Stimulated activated naive B cell treated with anti-CD40 and anti-IgM and Interleukin-4, amounts not matched to agents 10 μg/mL and 1 μg/mL and 100 μg/mL, for 72 hours (primary cell): Measurements from ENCODE around the gene NLRC5.

Experiments
- ATAC-seq, 2 donors: fragments of 150-1000 bp; cut with Tn5 transposase; replicated peaks; 2 replicates each; pipeline ENCODE4 v1.10.0; 2021; ENCODE audit warnings: moderate library complexity in 1 of 2
- DNase-seq: peaks from one replicate; pipeline ENCODE4 v3.0.0; 2021
- H3K27ac Mint-ChIP-seq: one replicate; pipeline ENCODE4 v1.8.0; 2022; ENCODE audit warnings: mild to moderate bottlenecking, mixed read lengths
- H3K27me3 Mint-ChIP-seq, 2 donors: one replicate each; pipeline ENCODE4 v1.8.0; 2022; ENCODE audit warnings: mixed read lengths in 2 of 2
- H3K36me3 Mint-ChIP-seq, 2 donors: one replicate each; pipeline ENCODE4 v1.8.0; 2022; ENCODE audit warnings: mixed read lengths in 2 of 2, mild to moderate bottlenecking in 1 of 2
- H3K4me1 Mint-ChIP-seq, 2 donors: one replicate each; pipeline ENCODE4 v1.8.0; 2022; ENCODE audit warnings: mixed read lengths in 2 of 2, mild to moderate bottlenecking in 1 of 2
- H3K4me3 Mint-ChIP-seq, 2 donors: one replicate each; pipeline ENCODE4 v1.8.0; 2022; ENCODE audit warnings: mild to moderate bottlenecking in 2 of 2, mixed read lengths in 2 of 2, moderate library complexity in 1 of 2
- H3K9me3 Mint-ChIP-seq, 2 donors: one replicate each; pipeline ENCODE4 v1.8.0; 2022; ENCODE audit warnings: mixed read lengths in 2 of 2, mild to moderate bottlenecking in 1 of 2

Gene NLRC5

GRCh38 chr16:57071831-57072582, 82.7 kb downstream of the NLRC5 start:
- Mint-ChIP-seq H3K36me3 (peaks cover 69 to 82% of the 10 kb centered on the region in 2 donors), H3K4me3 (peak overlapping the region; percentile 39 to 64), H3K27ac (peak overlapping the region; percentile 87), H3K27me3 (no peaks in the 10 kb centered on the region), H3K4me1 (peaks cover 40 to 58% of the 10 kb centered on the region in 2 donors), H3K9me3 (peaks cover 0 to 6% of the 10 kb centered on the region in 2 donors)
- ATAC-seq (peak; percentile 33 to 45), DNase-seq (no peak)

- Mint-ChIP-seq H3K27ac (peak overlapping the region; percentile 87), H3K27me3 (no peaks in the 10 kb centered on the region), H3K4me3 (no peak overlapping the region), H3K36me3 (peaks cover 70 to 81% of the 10 kb centered on the region in 2 donors), H3K4me1 (peaks cover 33 to 50% of the 10 kb centered on the region in 2 donors), H3K9me3 (peaks cover 0 to 6% of the 10 kb centered on the region in 2 donors)
- DNase-seq (no peak), ATAC-seq (no peak)
Observed at GRCh38 chr16:57072616-57073275, 83.4 kb downstream of the NLRC5 start.

GRCh38 chr16:57077714-57078113, 88.4 kb downstream of the NLRC5 start:
- H3K4me3 Mint-ChIP-seq: no peak overlapping the region
- ATAC-seq (no peak), DNase-seq (no peak)
- H3K9me3 Mint-ChIP-seq: no peaks in the 10 kb centered on the region
- peaks cover 58 to 61% of the 10 kb centered on the region in 2 donors for H3K36me3 Mint-ChIP-seq
- peaks cover 2 to 9% of the 10 kb centered on the region in 2 donors for H3K4me1 Mint-ChIP-seq
- H3K27me3 Mint-ChIP-seq: no peaks in the 10 kb centered on the region
- no peak overlapping the region for H3K27ac Mint-ChIP-seq

GRCh38 chr16:57081744-57082143, 92.4 kb downstream of the NLRC5 start:
- Mint-ChIP-seq H3K27me3 (no peaks in the 10 kb centered on the region), H3K4me1 (peaks cover 11 to 22% of the 10 kb centered on the region in 2 donors), H3K36me3 (peaks cover 35 to 40% of the 10 kb centered on the region in 2 donors), H3K27ac (no peak overlapping the region), H3K9me3 (no peaks in the 10 kb centered on the region), H3K4me3 (no peak overlapping the region)
- ATAC-seq: no peak
- no peak for DNase-seq

- Mint-ChIP-seq H3K27me3 (no peaks in the 10 kb centered on the region), H3K36me3 (peaks cover 29 to 33% of the 10 kb centered on the region in 2 donors), H3K4me3 (no peak overlapping the region), H3K9me3 (no peaks in the 10 kb centered on the region), H3K27ac (peak overlapping the region; percentile 69), H3K4me1 (peaks cover 11 to 22% of the 10 kb centered on the region in 2 donors)
- ATAC-seq (no peak), DNase-seq (no peak)
Observed at GRCh38 chr16:57082664-57083063, 93.3 kb downstream of the NLRC5 start.

- Mint-ChIP-seq H3K9me3 (no peaks in the 10 kb centered on the region), H3K27ac (peak overlapping the region; percentile 61), H3K4me3 (peak overlapping the region; percentile 4 to 32), H3K36me3 (peaks cover 26 to 31% of the 10 kb centered on the region in 2 donors), H3K27me3 (no peaks in the 10 kb centered on the region), H3K4me1 (peaks cover 11 to 22% of the 10 kb centered on the region in 2 donors)
- peak; percentile 1 to 5 for ATAC-seq
- no peak for DNase-seq
Observed at GRCh38 chr16:57083485-57084126, 94.2 kb downstream of the NLRC5 start.

- Mint-ChIP-seq H3K9me3 (no peaks in the 10 kb centered on the region), H3K4me1 (peaks cover 11 to 21% of the 10 kb centered on the region in 2 donors), H3K4me3 (peak overlapping the region; percentile 4 to 32), H3K36me3 (peaks cover 25 to 26% of the 10 kb centered on the region in 2 donors), H3K27ac (peak overlapping the region; percentile 61), H3K27me3 (no peaks in the 10 kb centered on the region)
- ATAC-seq (peak; percentile 72 to 79), DNase-seq (peak; percentile 59)
Observed at GRCh38 chr16:57084257-57084770, 95.0 kb downstream of the NLRC5 start.

GRCh38 chr16:57084996-57085395, 95.6 kb downstream of the NLRC5 start:
- DNase-seq (no peak), ATAC-seq (no peak)
- Mint-ChIP-seq H3K36me3 (peaks cover 18 to 19% of the 10 kb centered on the region in 2 donors), H3K27me3 (no peaks in the 10 kb centered on the region), H3K4me1 (peaks cover 11 to 17% of the 10 kb centered on the region in 2 donors), H3K27ac (peak overlapping the region; percentile 83), H3K9me3 (no peaks in the 10 kb centered on the region), H3K4me3 (peak overlapping the region in 1 of 2 donors; percentile 37)

GRCh38 chr16:57087003-57087402, 97.6 kb downstream of the NLRC5 start:
- ATAC-seq: no peak
- Mint-ChIP-seq H3K4me1 (peaks cover 12 to 28% of the 10 kb centered on the region in 2 donors), H3K9me3 (no peaks in the 10 kb centered on the region), H3K36me3 (peaks cover 11 to 12% of the 10 kb centered on the region in 2 donors), H3K27me3 (peaks cover 5 to 6% of the 10 kb centered on the region in 2 donors), H3K27ac (peak overlapping the region; percentile 44), H3K4me3 (no peak overlapping the region)
- no peak for DNase-seq

GRCh38 chr16:57089406-57089805, 100.0 kb downstream of the NLRC5 start:
- Mint-ChIP-seq H3K36me3 (no peaks in the 10 kb centered on the region), H3K4me3 (no peak overlapping the region), H3K27ac (no peak overlapping the region), H3K4me1 (peaks cover 11 to 34% of the 10 kb centered on the region in 2 donors), H3K9me3 (no peaks in the 10 kb centered on the region), H3K27me3 (peaks cover 8 to 18% of the 10 kb centered on the region in 2 donors)
- ATAC-seq (no peak), DNase-seq (no peak)

GRCh38 chr16:57091200-57091974, 102.0 kb downstream of the NLRC5 start:
- Mint-ChIP-seq H3K9me3 (no peaks in the 10 kb centered on the region), H3K4me1 (peaks cover 7 to 25% of the 10 kb centered on the region in 2 donors), H3K27me3 (peaks cover 8 to 18% of the 10 kb centered on the region in 2 donors), H3K4me3 (peak overlapping the region; percentile 52 to 62), H3K36me3 (peaks cover 6 to 9% of the 10 kb centered on the region in 2 donors), H3K27ac (peak overlapping the region; percentile 34)
- DNase-seq: no peak
- no peak for ATAC-seq

- H3K27ac Mint-ChIP-seq: peak within 1 kb of the TSS; percentile 82
- peak; percentile 62 to 67 for ATAC-seq
- peaks cover 8 to 18% of the 10 kb centered on the region in 2 donors for H3K27me3 Mint-ChIP-seq
- no peaks in the 10 kb centered on the region for H3K9me3 Mint-ChIP-seq
- H3K4me3 Mint-ChIP-seq: peak within 1 kb of the TSS; percentile 80 to 87
- H3K4me1 Mint-ChIP-seq: peaks cover 9 to 25% of the 10 kb centered on the region in 2 donors
- DNase-seq: no peak
- H3K36me3 Mint-ChIP-seq: peaks cover 10 to 12% of the 10 kb centered on the region in 2 donors
Observed at GRCh38 chr16:57091975-57092785, 102.8 kb downstream of the NLRC5 start, which contains the start of gene CPNE2. Gene CPNE2, plus strand, starts transcription at chr16:57092583. Its CDS starts 18,160 bp downstream, at chr16:57110743.
